H9 (cell line): ENCODE data around the gene BCKDHB. TPM values are rescaled to one million over a fixed set of nuclear protein-coding genes. Genes with fewer than 3 reads are reported as not detected.

ENCODE experiments used
- DNase-seq: peaks from one replicate; pipeline ENCODE4 v3.0.0-alpha.2; 2017
- H2AFZ ChIP-seq: one replicate; pipeline ENCODE4 v1.6.1; 2013; ENCODE audit warnings: mild to moderate bottlenecking, low read length, control low read depth, moderate library complexity
- H2AK5ac ChIP-seq: 2 replicates; pipeline ENCODE4 v1.6.1; 2013; ENCODE audit warnings: low read length, control low read depth, mixed read lengths; ENCODE audit not compliant: insufficient read length
- H2BK120ac ChIP-seq: one replicate; pipeline ENCODE4 v1.6.1; 2013; ENCODE audit warnings: low read depth, mild to moderate bottlenecking, low read length, control low read depth, inconsistent platforms; ENCODE audit not compliant: poor library complexity, severe bottlenecking
- H2BK12ac ChIP-seq: 2 replicates; pipeline ENCODE4 v1.6.1; 2013; ENCODE audit warnings: low read length, control low read depth, mixed read lengths, low read depth; ENCODE audit not compliant: insufficient read length
- H2BK15ac ChIP-seq: 2 replicates; pipeline ENCODE4 v1.6.1; 2013; ENCODE audit warnings: low read depth, low read length, control low read depth
- H2BK20ac ChIP-seq: one replicate; pipeline ENCODE4 v1.6.1; 2013; ENCODE audit warnings: low read depth, mild to moderate bottlenecking, low read length, control low read depth, inconsistent platforms; ENCODE audit not compliant: poor library complexity, severe bottlenecking
- H2BK5ac ChIP-seq: 2 replicates; pipeline ENCODE4 v1.6.1; 2013; ENCODE audit warnings: low read length, control low read depth, mixed read lengths; ENCODE audit not compliant: insufficient read length
- H3K14ac ChIP-seq: 2 replicates; pipeline ENCODE4 v1.6.1; 2013; ENCODE audit warnings: low read length, control low read depth; ENCODE audit not compliant: insufficient read depth
- H3K18ac ChIP-seq: 2 replicates; pipeline ENCODE4 v1.6.1; 2013; ENCODE audit warnings: low read depth, mild to moderate bottlenecking, mixed read lengths, low read length, control low read depth; ENCODE audit not compliant: insufficient read length
- H3K23ac ChIP-seq: 2 replicates; pipeline ENCODE4 v1.6.1; 2013; ENCODE audit warnings: low read length, control low read depth, mixed read lengths, low read depth; ENCODE audit not compliant: insufficient read length
- H3K23me2 ChIP-seq: 2 replicates; pipeline ENCODE4 v1.6.1; 2013; ENCODE audit warnings: low read depth, mild to moderate bottlenecking, mixed read lengths, low read length, control low read depth; ENCODE audit not compliant: insufficient read length, poor library complexity, severe bottlenecking
- H3K27ac ChIP-seq: 2 replicates; pipeline ENCODE4 v1.5.1; 2013; ENCODE audit warnings: low read length, control low read depth, mixed read lengths, low read depth; ENCODE audit not compliant: insufficient read length
- H3K27me3 ChIP-seq: 2 replicates; pipeline ENCODE4 v1.6.1; 2013; ENCODE audit warnings: low read length, control low read depth, inconsistent platforms; ENCODE audit not compliant: insufficient read depth
- H3K4ac ChIP-seq: 2 replicates; pipeline ENCODE4 v1.6.1; 2013; ENCODE audit warnings: low read depth, mild to moderate bottlenecking, control low read depth, inconsistent platforms, low read length, moderate library complexity
- H3K4me1 ChIP-seq: 2 replicates; pipeline ENCODE4 v1.6.1; 2013; ENCODE audit warnings: low read length, control low read depth, inconsistent platforms; ENCODE audit not compliant: insufficient read depth
- H3K4me2 ChIP-seq: 2 replicates; pipeline ENCODE4 v1.6.1; 2013; ENCODE audit warnings: low read length, control low read depth, mixed read lengths; ENCODE audit not compliant: insufficient read length, insufficient read depth
- H3K56ac ChIP-seq: 2 replicates; pipeline ENCODE4 v1.6.1; 2013; ENCODE audit warnings: low read depth, mild to moderate bottlenecking, mixed read lengths, low read length, control low read depth; ENCODE audit not compliant: insufficient read length
- H3K79me1 ChIP-seq: 2 replicates; pipeline ENCODE4 v1.6.1; 2013; ENCODE audit warnings: low read depth, mild to moderate bottlenecking, moderate library complexity, low read length, control low read depth, inconsistent platforms; ENCODE audit not compliant: insufficient read depth, poor library complexity, severe bottlenecking
- H3K79me2 ChIP-seq: 2 replicates; pipeline ENCODE4 v1.6.1; 2013; ENCODE audit warnings: low read length, control low read depth, inconsistent platforms; ENCODE audit not compliant: insufficient read depth
- H3K9ac ChIP-seq: 2 replicates; pipeline ENCODE4 v1.6.1; 2013; ENCODE audit warnings: low read length, control low read depth, mixed read lengths; ENCODE audit not compliant: insufficient read length; ENCODE audit errors: extremely low read depth
- H3K9me3 ChIP-seq: one replicate; pipeline ENCODE4 v1.6.1; 2013; ENCODE audit warnings: low read depth, low read length, inconsistent platforms; ENCODE audit not compliant: control insufficient read depth
- H3T11ph ChIP-seq: one replicate; pipeline ENCODE4 v1.6.1; 2013; ENCODE audit warnings: mild to moderate bottlenecking, low read length, control low read depth, inconsistent platforms
- H4K20me1 ChIP-seq: one replicate; pipeline ENCODE4 v1.6.1; 2013; ENCODE audit not compliant: control insufficient read depth, insufficient read length, insufficient read depth
- H4K5ac ChIP-seq: 2 replicates; pipeline ENCODE4 v1.6.1; 2013; ENCODE audit warnings: low read depth, mild to moderate bottlenecking, mixed read lengths, low read length, control low read depth; ENCODE audit not compliant: insufficient read length
- H4K8ac ChIP-seq: replicated peaks from 2 replicates; pipeline ENCODE4 v1.6.1; 2013; ENCODE audit warnings: low read length, control low read depth, mixed read lengths, low read depth; ENCODE audit not compliant: insufficient read length
- H4K91ac ChIP-seq: 2 replicates; pipeline ENCODE4 v1.6.1; 2013; ENCODE audit warnings: low read depth, mild to moderate bottlenecking, moderate library complexity, mixed read lengths, low read length, control low read depth; ENCODE audit not compliant: insufficient read length
- H3K27ac Mint-ChIP-seq, 3 experiments: 2 replicates in 2 of 3; 3 replicates in 1 of 3; pipeline ENCODE4 v1.8.0; 2020 to 2021; ENCODE audit warnings: mixed read lengths in 3 of 3, mild to moderate bottlenecking in 1 of 3, moderate library complexity in 1 of 3
- H3K27me3 Mint-ChIP-seq: 2 replicates; pipeline ENCODE4 v1.8.0; 2021; ENCODE audit warnings: low read depth, mild to moderate bottlenecking, moderate library complexity, mixed read lengths
- H3K36me3 Mint-ChIP-seq, 3 experiments: 2 replicates in 2 of 3; 3 replicates in 1 of 3; pipeline ENCODE4 v1.8.0; 2020 to 2021; ENCODE audit warnings: low read depth in 3 of 3, mixed read lengths in 3 of 3; ENCODE audit not compliant: insufficient read depth in 1 of 3
- H3K4me1 Mint-ChIP-seq, 2 experiments: 2 replicates each; pipeline ENCODE4 v1.8.0; 2020; ENCODE audit warnings: mixed read lengths in 2 of 2
- H3K4me3 Mint-ChIP-seq, 2 experiments: 2 replicates in 1 of 2; 3 replicates in 1 of 2; pipeline ENCODE4 v1.8.0; 2020 to 2021; ENCODE audit warnings: mild to moderate bottlenecking in 2 of 2, mixed read lengths in 2 of 2, moderate library complexity in 1 of 2
- H3K9me3 Mint-ChIP-seq, 2 experiments: 2 replicates in 1 of 2; 3 replicates in 1 of 2; pipeline ENCODE4 v1.8.0; 2020; ENCODE audit warnings: mild to moderate bottlenecking in 2 of 2, mixed read lengths in 2 of 2, moderate library complexity in 1 of 2
- WGBS: extraction: QIAGEN DNeasy Blood & Tissue Kit; methylation state at CpG from one replicate; pipeline ENCODE4 v1.1.7; 2013; ENCODE audit warnings: missing lambda C conversion rate, low lambda C conversion rate, mixed read lengths; ENCODE audit not compliant: insufficient read length; ENCODE audit errors: extremely low coverage; 5-methylcytosine and 5-hydroxymethylcytosine counted together
- total RNA-seq: library from RNA; stranded (reverse); gene quantifications from 2 replicates; pipeline ENCODE4 v1.2.1, GENCODE V29; 2021
- TF ChIP-seq, protein P1 (sequence below): fragments of 200-600 bp; sonication (generic); conservative IDR thresholded peaks from 3 replicates; pipeline ENCODE4 v1.8.0; 2021; ENCODE audit warnings: antibody characterized with exemption, mild to moderate bottlenecking

Gene BCKDHB
- total RNA-seq, 1 experiment from 2014 or later, result 26.6 TPM

DNA sequence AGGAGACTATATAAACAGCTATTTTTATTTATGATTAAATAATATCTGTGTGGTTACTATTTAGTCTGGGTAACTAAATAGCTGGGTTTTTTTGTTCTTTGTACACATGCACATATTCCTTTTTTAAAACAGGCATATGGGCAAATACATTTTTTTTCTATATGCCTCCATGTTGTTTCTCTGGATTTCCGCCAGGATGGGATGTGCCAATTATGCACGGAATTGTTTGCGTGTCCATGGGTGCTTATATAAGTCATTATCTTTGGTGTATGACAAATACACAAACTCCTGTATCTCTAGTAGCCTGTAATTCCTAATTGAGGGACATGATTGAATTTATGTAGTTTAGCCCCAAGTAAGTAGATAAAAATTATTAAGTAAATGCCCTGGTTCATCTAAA, 226.9 kb downstream of the BCKDHB start:
- H3K4me3 Mint-ChIP-seq, result no peak overlapping the region
- H3K36me3 Mint-ChIP-seq, result no peaks in the 10 kb centered on the region
- no peak overlapping the region for H2BK5ac ChIP-seq
- H4K20me1 ChIP-seq, result no peaks in the 10 kb centered on the region
- no peaks in the 10 kb centered on the region for H3K27me3 Mint-ChIP-seq
- no peak overlapping the region for H3K14ac ChIP-seq
- no peak overlapping the region for H2BK20ac ChIP-seq
- no peak overlapping the region for H3K56ac ChIP-seq
- no peak overlapping the region for H3K9ac ChIP-seq
- WGBS, result no CpG with 5 or more reads among the region's 3 CpGs
- peaks cover 8% of the 10 kb centered on the region for H3K4me1 ChIP-seq
- peaks cover 78 to 83% of the 10 kb centered on the region in 2 experiments for H3K4me1 Mint-ChIP-seq
- no peak overlapping the region for H2BK12ac ChIP-seq
- H4K8ac ChIP-seq, result no peak overlapping the region
- H3K9me3 ChIP-seq, result no peaks in the 10 kb centered on the region
- H2AFZ ChIP-seq, result no peak overlapping the region
- H3K4ac ChIP-seq, result no peak overlapping the region
- DNase-seq, result no peak
- no peak overlapping the region for H2AK5ac ChIP-seq
- no peaks in the 10 kb centered on the region for H3K27me3 ChIP-seq
- H2BK15ac ChIP-seq, result no peak overlapping the region
- no peak overlapping the region for H3T11ph ChIP-seq
- no peaks in the 10 kb centered on the region for H3K79me1 ChIP-seq
- TF ChIP-seq, protein P1, sequence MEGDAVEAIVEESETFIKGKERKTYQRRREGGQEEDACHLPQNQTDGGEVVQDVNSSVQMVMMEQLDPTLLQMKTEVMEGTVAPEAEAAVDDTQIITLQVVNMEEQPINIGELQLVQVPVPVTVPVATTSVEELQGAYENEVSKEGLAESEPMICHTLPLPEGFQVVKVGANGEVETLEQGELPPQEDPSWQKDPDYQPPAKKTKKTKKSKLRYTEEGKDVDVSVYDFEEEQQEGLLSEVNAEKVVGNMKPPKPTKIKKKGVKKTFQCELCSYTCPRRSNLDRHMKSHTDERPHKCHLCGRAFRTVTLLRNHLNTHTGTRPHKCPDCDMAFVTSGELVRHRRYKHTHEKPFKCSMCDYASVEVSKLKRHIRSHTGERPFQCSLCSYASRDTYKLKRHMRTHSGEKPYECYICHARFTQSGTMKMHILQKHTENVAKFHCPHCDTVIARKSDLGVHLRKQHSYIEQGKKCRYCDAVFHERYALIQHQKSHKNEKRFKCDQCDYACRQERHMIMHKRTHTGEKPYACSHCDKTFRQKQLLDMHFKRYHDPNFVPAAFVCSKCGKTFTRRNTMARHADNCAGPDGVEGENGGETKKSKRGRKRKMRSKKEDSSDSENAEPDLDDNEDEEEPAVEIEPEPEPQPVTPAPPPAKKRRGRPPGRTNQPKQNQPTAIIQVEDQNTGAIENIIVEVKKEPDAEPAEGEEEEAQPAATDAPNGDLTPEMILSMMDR, result no peak
- H3K27ac Mint-ChIP-seq, result 0 out of 7 replicates have a peak overlapping the region, but pooled peaks of 1 of the 3 experiments have one; percentile 57
- H3K18ac ChIP-seq, result no peak overlapping the region
- no peak overlapping the region for H3K23ac ChIP-seq
- H4K5ac ChIP-seq, result no peak overlapping the region
- H4K91ac ChIP-seq, result no peak overlapping the region
- H3K27ac ChIP-seq, result no peak overlapping the region
- no peaks in the 10 kb centered on the region for H3K23me2 ChIP-seq
- H3K4me2 ChIP-seq, result no peak overlapping the region
- H3K9me3 Mint-ChIP-seq, result no peaks in the 10 kb centered on the region
- H3K79me2 ChIP-seq, result no peaks in the 10 kb centered on the region
- H2BK120ac ChIP-seq, result no peak overlapping the region
